CD4-positive, alpha-beta T cell treated with Interleukin-10 for 1 hour (primary cell): ENCODE measurements around the gene NCAPD3.

Experiments
- DNase-seq: peaks from one replicate; pipeline ENCODE4 v3.0.0-alpha.2; 2020

The NCAPD3 gene

GRCh38 chr11:134154441-134154840 is 69.3 kb downstream of the NCAPD3 start:
- DNase-seq, result no peak

GRCh38 chr11:134153147-134153905 is 70.4 kb downstream of the NCAPD3 start:
- no peak for DNase-seq

GRCh38 chr11:134152696-134153095 is 71.1 kb downstream of the NCAPD3 start:
- DNase-seq, result no peak

GRCh38 chr11:134151083-134151747 is 72.6 kb downstream of the NCAPD3 start:
- DNase-seq, result no peak

- no peak for DNase-seq
These were observed 73.4 kb downstream of the NCAPD3 start for GRCh38 chr11:134150195-134150903.

GRCh38 chr11:134149371-134149770 is 74.4 kb downstream of the NCAPD3 start:
- DNase-seq, result no peak

GRCh38 chr11:134146598-134146997 is 77.2 kb downstream of the NCAPD3 start:
- no peak for DNase-seq

GRCh38 chr11:134145715-134146114 is 78.1 kb downstream of the NCAPD3 start:
- DNase-seq, result no peak

GRCh38 chr11:134144744-134145143 is 79.0 kb downstream of the NCAPD3 start:
- no peak for DNase-seq

GRCh38 chr11:134143801-134144200 is 80.0 kb downstream of the NCAPD3 start:
- no peak for DNase-seq

GRCh38 chr11:134142536-134142935 is 81.2 kb downstream of the NCAPD3 start:
- DNase-seq, result no peak

- no peak for DNase-seq
These were observed 82.7 kb downstream of the NCAPD3 start for GRCh38 chr11:134140961-134141490.

- peak; percentile 62 for DNase-seq
These were observed 83.9 kb downstream of the NCAPD3 start for GRCh38 chr11:134139873-134140331.

GRCh38 chr11:134139303-134139872 is 84.4 kb downstream of the NCAPD3 start:
- no peak for DNase-seq

- DNase-seq, result no peak
These were observed 85.4 kb downstream of the NCAPD3 start for GRCh38 chr11:134138376-134138775.

GRCh38 chr11:134134167-134134566 is 89.6 kb downstream of the NCAPD3 start:
- DNase-seq, result no peak

GRCh38 chr11:134132808-134133207 is 91.0 kb downstream of the NCAPD3 start:
- DNase-seq, result no peak

GRCh38 chr11:134131628-134132244 is 92.0 kb downstream of the NCAPD3 start:
- no peak for DNase-seq

GRCh38 chr11:134126217-134126822 is 97.4 kb downstream of the NCAPD3 start:
- DNase-seq, result no peak

- no peak for DNase-seq
These were observed 98.3 kb downstream of the NCAPD3 start for GRCh38 chr11:134125507-134125906.

- DNase-seq, result no peak
These were observed 98.9 kb downstream of the NCAPD3 start for GRCh38 chr11:134124660-134125451.
